Activated naive CD4-positive, alpha-beta T cell treated with anti-CD3 and anti-CD28 coated beads for 36 hours (primary cell): ENCODE measurements around the gene B3GLCT. TPM values are rescaled to one million over a fixed set of nuclear protein-coding genes. Genes with fewer than 3 reads are reported as not detected.
"Not testable (repeated sequence)": the region's sequence is repeated elsewhere in the genome, so short reads cannot be mapped to it uniquely, and the experiment has no call there.

Experiments
- CTCF ChIA-PET: fragments of 350-600 bp; sonication (Branson Sonifier 250); formaldehyde crosslinking; loops from one replicate; lab custom pipeline; 2021; ENCODE audit warnings: antibody characterized with exemption; lab: Charles Lee
- DNase-seq: peaks from one replicate; pipeline ENCODE4 v3.0.0-alpha.2; 2020
- H3K27ac Mint-ChIP-seq: one replicate; pipeline ENCODE4 v1.8.0; 2021; ENCODE audit warnings: mild to moderate bottlenecking, mixed read lengths
- H3K27me3 Mint-ChIP-seq: one replicate; pipeline ENCODE4 v1.8.0; 2021; ENCODE audit warnings: low read depth, mixed read lengths
- H3K36me3 Mint-ChIP-seq: one replicate; pipeline ENCODE4 v1.8.0; 2021; ENCODE audit warnings: low read depth, mixed read lengths
- H3K4me1 Mint-ChIP-seq: one replicate; pipeline ENCODE4 v1.8.0; 2021; ENCODE audit warnings: low read depth, mixed read lengths
- H3K4me3 Mint-ChIP-seq: one replicate; pipeline ENCODE4 v1.8.0; 2021; ENCODE audit warnings: mild to moderate bottlenecking, moderate library complexity, mixed read lengths
- H3K9me3 Mint-ChIP-seq: one replicate; pipeline ENCODE4 v1.8.0; 2021; ENCODE audit warnings: mixed read lengths
- intact Hi-C: fragments of 100-400 bp; cut with micrococcal nuclease; formaldehyde crosslinking; loops from one replicate; pipeline ENCODE4 v1.15.1; 2023
- total RNA-seq, 2 experiments: library from RNA; stranded (reverse); gene quantifications; one replicate each; pipeline ENCODE4 v1.2.3, GENCODE V29; 2021

B3GLCT gene
- total RNA-seq, 2 experiments from 2014 or later = 1.2 to 1.5 TPM

- no peaks in the 10 kb centered on the region for H3K36me3 Mint-ChIP-seq
- CTCF ChIA-PET = no interaction called here
These were observed 9.5 kb downstream of the B3GLCT start for GRCh38 chr13:31209172-31209840.

GRCh38 chr13:31209841-31210210 lies 10.1 kb downstream of the B3GLCT start:
- DNase-seq = no peak
- no peak overlapping the region for H3K27ac Mint-ChIP-seq
- no peaks in the 10 kb centered on the region for H3K27me3 Mint-ChIP-seq
- CTCF ChIA-PET = no interaction called here
- H3K9me3 Mint-ChIP-seq = no peaks in the 10 kb centered on the region
- no peak overlapping the region for H3K4me3 Mint-ChIP-seq
- H3K36me3 Mint-ChIP-seq = no peaks in the 10 kb centered on the region
- intact Hi-C loops = loop anchor here (10.0 kb wide), 2 partner anchors 825 to 1615 kb away; partner anchors contain the start of genes FRY and SLC7A1
- peaks cover 15% of the 10 kb centered on the region for H3K4me1 Mint-ChIP-seq

More at GRCh38 chr13:31209172-31209840, 9.5 kb downstream of the B3GLCT start:
- Mint-ChIP-seq H3K27ac (no peak overlapping the region), H3K4me3 (no peak overlapping the region), H3K9me3 (no peaks in the 10 kb centered on the region), H3K27me3 (no peaks in the 10 kb centered on the region), H3K4me1 (peaks cover 16% of the 10 kb centered on the region)
- no peak for DNase-seq
- intact Hi-C loops = loop anchor here (10.0 kb wide), 2 partner anchors 825 to 1615 kb away; partner anchors contain the start of genes FRY and SLC7A1

GRCh38 chr13:31213651-31214289 lies 14.0 kb downstream of the B3GLCT start:
- no peak overlapping the region for H3K4me3 Mint-ChIP-seq
- H3K27ac Mint-ChIP-seq = no peak overlapping the region
- peaks cover 12% of the 10 kb centered on the region for H3K4me1 Mint-ChIP-seq
- intact Hi-C loops = no loop called here
- no peaks in the 10 kb centered on the region for H3K27me3 Mint-ChIP-seq
- DNase-seq = no peak
- no peaks in the 10 kb centered on the region for H3K9me3 Mint-ChIP-seq
- CTCF ChIA-PET = interaction anchor here (0.6 to 1.6 kb wide), 2 partner anchors 22 to 184 kb away, joined by 3 to 7 read pairs; no protein-coding TSS in a partner anchor
- H3K36me3 Mint-ChIP-seq = peaks cover 5% of the 10 kb centered on the region

- H3K4me3 Mint-ChIP-seq = no peak overlapping the region
- intact Hi-C loops = no loop called here
- H3K9me3 Mint-ChIP-seq = no peaks in the 10 kb centered on the region
These were observed 14.7 kb downstream of the B3GLCT start for GRCh38 chr13:31214435-31214834.

GRCh38 chr13:31216916-31217315 lies 17.1 kb downstream of the B3GLCT start:
- CTCF ChIA-PET = interaction anchor here (0.6 kb wide), 1 partner anchor 16 kb away, joined by 3 read pairs; no protein-coding TSS in a partner anchor
- H3K9me3 Mint-ChIP-seq, DNase-seq, H3K27me3 Mint-ChIP-seq, H3K4me3 Mint-ChIP-seq, H3K36me3 Mint-ChIP-seq, H3K27ac Mint-ChIP-seq, intact Hi-C loops: not testable (repeated sequence)
- H3K4me1 Mint-ChIP-seq = peaks cover 12% of the 10 kb centered on the region

More at GRCh38 chr13:31214435-31214834, 14.7 kb downstream of the B3GLCT start:
- no peak for DNase-seq
- Mint-ChIP-seq H3K27ac (no peak overlapping the region), H3K36me3 (peaks cover 5% of the 10 kb centered on the region), H3K27me3 (no peaks in the 10 kb centered on the region), H3K4me1 (peaks cover 12% of the 10 kb centered on the region)
- CTCF ChIA-PET = no interaction called here

GRCh38 chr13:31219909-31220598 lies 20.3 kb downstream of the B3GLCT start:
- no peak for DNase-seq
- Mint-ChIP-seq H3K4me1 (no peaks in the 10 kb centered on the region), H3K4me3 (no peak overlapping the region), H3K9me3 (no peaks in the 10 kb centered on the region), H3K36me3 (peaks cover 8% of the 10 kb centered on the region), H3K27me3 (no peaks in the 10 kb centered on the region), H3K27ac (no peak overlapping the region)
- intact Hi-C loops = no loop called here
- CTCF ChIA-PET = interaction anchor here (0.5 to 0.7 kb wide), 2 partner anchors 17 to 60 kb away, joined by 3 read pairs; no protein-coding TSS in a partner anchor

GRCh38 chr13:31221057-31221456 lies 21.3 kb downstream of the B3GLCT start:
- H3K4me1 Mint-ChIP-seq = no peaks in the 10 kb centered on the region
- H3K9me3 Mint-ChIP-seq = no peaks in the 10 kb centered on the region
- CTCF ChIA-PET = interaction anchor here (1.5 kb wide), 1 partner anchor 203 kb away, joined by 4 read pairs; no protein-coding TSS in a partner anchor
- DNase-seq = no peak
- H3K27me3 Mint-ChIP-seq = no peaks in the 10 kb centered on the region
- H3K27ac Mint-ChIP-seq = no peak overlapping the region
- peaks cover 8% of the 10 kb centered on the region for H3K36me3 Mint-ChIP-seq
- H3K4me3 Mint-ChIP-seq = no peak overlapping the region
- intact Hi-C loops = no loop called here

GRCh38 chr13:31223215-31223614 lies 23.4 kb downstream of the B3GLCT start:
- no peak overlapping the region for H3K27ac Mint-ChIP-seq
- no peak for DNase-seq
- H3K4me1 Mint-ChIP-seq = peaks cover 5% of the 10 kb centered on the region
- H3K4me3 Mint-ChIP-seq = no peak overlapping the region
- CTCF ChIA-PET = interaction anchor here (1.0 to 1.2 kb wide), 2 partner anchors 12 to 13 kb away, joined by 3 to 4 read pairs; no protein-coding TSS in a partner anchor
- intact Hi-C loops = no loop called here
- no peaks in the 10 kb centered on the region for H3K27me3 Mint-ChIP-seq
- H3K36me3 Mint-ChIP-seq = peaks cover 3% of the 10 kb centered on the region
- no peaks in the 10 kb centered on the region for H3K9me3 Mint-ChIP-seq

GRCh38 chr13:31223640-31224039 lies 23.9 kb downstream of the B3GLCT start:
- Mint-ChIP-seq H3K27ac (no peak overlapping the region), H3K4me1 (peaks cover 5% of the 10 kb centered on the region), H3K27me3 (no peaks in the 10 kb centered on the region), H3K36me3 (peaks cover 3% of the 10 kb centered on the region), H3K4me3 (no peak overlapping the region), H3K9me3 (no peaks in the 10 kb centered on the region)
- CTCF ChIA-PET = interaction anchor here (1.2 kb wide), 1 partner anchor 12 kb away, joined by 3 read pairs; no protein-coding TSS in a partner anchor
- DNase-seq = no peak
- intact Hi-C loops = no loop called here

- H3K27me3 Mint-ChIP-seq = no peaks in the 10 kb centered on the region
- CTCF ChIA-PET = no interaction called here
- no peak overlapping the region for H3K4me3 Mint-ChIP-seq
- no peak overlapping the region for H3K27ac Mint-ChIP-seq
- no peaks in the 10 kb centered on the region for H3K9me3 Mint-ChIP-seq
- no peak for DNase-seq
- intact Hi-C loops = no loop called here
- peaks cover 5% of the 10 kb centered on the region for H3K4me1 Mint-ChIP-seq
- peaks cover 3% of the 10 kb centered on the region for H3K36me3 Mint-ChIP-seq
These were observed 24.4 kb downstream of the B3GLCT start for GRCh38 chr13:31224174-31224669.

GRCh38 chr13:31224963-31225559 lies 25.3 kb downstream of the B3GLCT start:
- H3K4me3 Mint-ChIP-seq = no peak overlapping the region
- peaks cover 5% of the 10 kb centered on the region for H3K4me1 Mint-ChIP-seq
- no peak overlapping the region for H3K27ac Mint-ChIP-seq
- H3K27me3 Mint-ChIP-seq = no peaks in the 10 kb centered on the region
- no peaks in the 10 kb centered on the region for H3K9me3 Mint-ChIP-seq
- peaks cover 3% of the 10 kb centered on the region for H3K36me3 Mint-ChIP-seq
- no peak for DNase-seq
- intact Hi-C loops = no loop called here
- CTCF ChIA-PET = no interaction called here
